GM12891 (cell line): ENCODE measurements around the gene PTPRD.

Experiments used
- DNase-seq: peaks from one replicate; pipeline ENCODE4 v3.0.0; 2011; ENCODE audit warnings: low spot score; ENCODE audit not compliant: insufficient read length
- FAIRE-seq: peaks from 2 replicates; lab custom pipeline; 2011; peaks lifted over from hg19 to GRCh38; lab: Jason Lieb, UNC
- PAX5 ChIP-seq: IDR thresholded peaks from 2 replicates; pipeline ENCODE4 v1.6.1; 2011; ENCODE audit warnings: low read length, moderate library complexity, mild to moderate bottlenecking; ENCODE audit not compliant: insufficient read depth, severe bottlenecking
- POLR2A ChIP-seq: IDR thresholded peaks from 2 replicates; pipeline ENCODE4 v1.6.1; 2011; ENCODE audit warnings: low read depth, low read length, control low read depth
- POLR2AphosphoS5 ChIP-seq: IDR thresholded peaks from 2 replicates; pipeline ENCODE4 v1.6.1; 2011; ENCODE audit warnings: low read depth, low read length, control low read depth
- POU2F2 ChIP-seq: IDR thresholded peaks from 2 replicates; pipeline ENCODE4 v1.6.1; 2011; ENCODE audit warnings: low read depth, mild to moderate bottlenecking, control low read depth, low read length, moderate library complexity
- SPI1 ChIP-seq: IDR thresholded peaks from 2 replicates; pipeline ENCODE4 v1.6.1; 2011; ENCODE audit warnings: low read depth, low read length, control low read depth
- TAF1 ChIP-seq: IDR thresholded peaks from 2 replicates; pipeline ENCODE4 v1.6.1; 2011; ENCODE audit warnings: low read depth, low read length, control low read depth

PTPRD gene

GRCh38 chr9:8899511-8899910 is 1713.3 kb downstream of the PTPRD start:
- no peak for FAIRE-seq
- TF ChIP-seq POLR2AphosphoS5 (no peak), POU2F2 (no peak), TAF1 (no peak), PAX5 (no peak), POLR2A (no peak), SPI1 (no peak)
- DNase-seq = no peak

GRCh38 chr9:8895861-8896224 is 1717.0 kb downstream of the PTPRD start:
- DNase-seq (no peak), FAIRE-seq (no peak)
- no peak for TF ChIP-seq POLR2A
- TF ChIP-seq SPI1 = no peak
- TF ChIP-seq TAF1 = no peak
- TF ChIP-seq POLR2AphosphoS5 = no peak

GRCh38 chr9:8895106-8895860 is 1717.5 kb downstream of the PTPRD start:
- TF ChIP-seq TAF1 (no peak), SPI1 (no peak), POU2F2 (no peak), PAX5 (no peak)
- DNase-seq (no peak), FAIRE-seq (no peak)

GRCh38 chr9:8890695-8891094 is 1722.1 kb downstream of the PTPRD start:
- no peak for FAIRE-seq
- TF ChIP-seq POLR2AphosphoS5 (no peak), POLR2A (no peak), SPI1 (no peak), POU2F2 (no peak), TAF1 (no peak), PAX5 (no peak)

GRCh38 chr9:8889100-8889499 is 1723.7 kb downstream of the PTPRD start:
- TF ChIP-seq TAF1 (no peak), POLR2AphosphoS5 (no peak), PAX5 (no peak), SPI1 (no peak), POLR2A (no peak), POU2F2 (no peak)
- DNase-seq (no peak), FAIRE-seq (no peak)

More at GRCh38 chr9:8890695-8891094, 1722.1 kb downstream of the PTPRD start:
- DNase-seq = no peak

GRCh38 chr9:8888591-8888990 is 1724.2 kb downstream of the PTPRD start:
- DNase-seq = no peak
- TF ChIP-seq TAF1 (no peak), SPI1 (no peak), POLR2A (no peak), PAX5 (no peak), POU2F2 (no peak), POLR2AphosphoS5 (no peak)
- FAIRE-seq = no peak

GRCh38 chr9:8887369-8887768 is 1725.4 kb downstream of the PTPRD start:
- FAIRE-seq (no peak), DNase-seq (no peak)
- TF ChIP-seq SPI1 (no peak), TAF1 (no peak), POLR2AphosphoS5 (no peak), POU2F2 (no peak), PAX5 (no peak), POLR2A (no peak)

GRCh38 chr9:8883321-8883720 is 1729.5 kb downstream of the PTPRD start:
- no peak for DNase-seq
- FAIRE-seq = no peak

GRCh38 chr9:8880060-8880459 is 1732.7 kb downstream of the PTPRD start:
- DNase-seq (no peak), FAIRE-seq (no peak)
- no peak for TF ChIP-seq POU2F2
- no peak for TF ChIP-seq POLR2A
- no peak for TF ChIP-seq POLR2AphosphoS5
- TF ChIP-seq PAX5 = no peak
- TF ChIP-seq TAF1 = no peak

More at GRCh38 chr9:8883321-8883720, 1729.5 kb downstream of the PTPRD start:
- TF ChIP-seq PAX5 (no peak), POLR2AphosphoS5 (no peak), TAF1 (no peak), SPI1 (no peak), POU2F2 (no peak), POLR2A (no peak)

- no peak for TF ChIP-seq POLR2A
- no peak for TF ChIP-seq PAX5
- TF ChIP-seq POLR2AphosphoS5 = no peak
- no peak for TF ChIP-seq SPI1
- no peak for TF ChIP-seq POU2F2
- no peak for TF ChIP-seq TAF1
- DNase-seq = no peak
- FAIRE-seq = no peak
Measured at GRCh38 chr9:8879284-8879683, 1733.5 kb downstream of the PTPRD start.
